ENCODE results near the gene ITGB2.

Gene ITGB2

GRCh38 chr21:44854664-44855446, 65.8 kb downstream of the ITGB2 start:
- no peak for TF ChIP-seq CTCF (IDR thresholded peaks at IDR 0.05; ENCODE audit: borderline replicate concordance, control extremely low read depth, extremely low read depth, insufficient read depth, missing control alignments)
- no peak for DNase-seq (ENCODE audit: low spot score)
- in situ Hi-C loops (cut with MboI; ENCODE audit: low sequenced_read_pairs, unreplicated experiment), result no loop called here

DNA sequence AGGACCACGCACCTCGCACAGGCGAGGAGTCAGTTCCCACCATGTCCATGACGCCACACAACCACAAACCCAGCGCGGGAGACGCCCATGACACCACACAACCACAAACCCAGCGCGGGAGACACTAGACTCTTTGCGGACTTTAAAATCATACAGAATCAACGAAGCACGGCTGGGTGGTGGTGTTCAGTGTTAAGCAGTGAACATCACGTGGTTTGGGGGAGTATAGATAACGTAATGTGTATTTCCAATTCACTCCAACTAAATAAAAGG, 66.4 kb downstream of the ITGB2 start:
- no peak for TF ChIP-seq CTCF (IDR thresholded peaks at IDR 0.05; ENCODE audit: borderline replicate concordance, control extremely low read depth, extremely low read depth, insufficient read depth, missing control alignments)
- DNase-seq (ENCODE audit: low spot score), result no peak
- in situ Hi-C loops (cut with MboI; ENCODE audit: low sequenced_read_pairs, unreplicated experiment), result no loop called here

- in situ Hi-C loops (cut with MboI; ENCODE audit: low sequenced_read_pairs, unreplicated experiment), result no loop called here
- DNase-seq (ENCODE audit: low spot score), result no peak
- no peak for TF ChIP-seq CTCF (IDR thresholded peaks at IDR 0.05; ENCODE audit: borderline replicate concordance, control extremely low read depth, extremely low read depth, insufficient read depth, missing control alignments)
Measured at GRCh38 chr21:44853601-44854390, 66.9 kb downstream of the ITGB2 start.

- DNase-seq (ENCODE audit: low spot score), result no peak
- TF ChIP-seq CTCF (IDR thresholded peaks at IDR 0.05; ENCODE audit: borderline replicate concordance, control extremely low read depth, extremely low read depth, insufficient read depth, missing control alignments), result no peak
- in situ Hi-C loops (cut with MboI; ENCODE audit: low sequenced_read_pairs, unreplicated experiment), result no loop called here
Measured at GRCh38 chr21:44850905-44851657, 69.6 kb downstream of the ITGB2 start.

GRCh38 chr21:44850208-44850800, 70.4 kb downstream of the ITGB2 start:
- in situ Hi-C loops (cut with MboI; ENCODE audit: low sequenced_read_pairs, unreplicated experiment), result no loop called here
- DNase-seq (ENCODE audit: low spot score), result no peak
- no peak for TF ChIP-seq CTCF (IDR thresholded peaks at IDR 0.05; ENCODE audit: borderline replicate concordance, control extremely low read depth, extremely low read depth, insufficient read depth, missing control alignments)

DNA sequence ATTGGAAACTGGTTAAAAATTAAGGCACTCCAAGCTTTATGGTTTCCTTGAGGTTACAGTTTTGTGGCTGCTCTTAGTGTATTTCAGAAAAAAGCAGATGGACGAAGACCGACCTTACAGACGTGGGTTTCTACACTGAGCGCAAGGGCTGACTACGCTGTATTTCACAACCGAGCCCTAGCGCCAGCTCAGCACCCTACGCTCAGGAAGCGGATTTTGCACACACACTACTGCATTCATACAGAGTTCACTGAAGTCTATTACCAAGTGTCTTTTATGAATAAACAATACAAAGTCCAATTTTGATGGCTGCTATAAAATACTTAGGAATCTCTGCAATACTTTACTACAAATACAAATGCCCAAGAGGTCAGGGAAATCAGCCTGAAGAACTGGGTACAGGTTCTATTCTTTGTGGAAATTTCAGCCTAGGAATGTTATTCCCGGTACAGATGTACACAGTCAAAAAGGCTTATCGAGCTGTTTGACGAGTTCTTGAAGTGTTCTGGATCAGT, 71.0 kb downstream of the ITGB2 start:
- TF ChIP-seq CTCF (IDR thresholded peaks at IDR 0.05; ENCODE audit: borderline replicate concordance, control extremely low read depth, extremely low read depth, insufficient read depth, missing control alignments), result no peak
- no peak for DNase-seq (ENCODE audit: low spot score)
- in situ Hi-C loops (cut with MboI; ENCODE audit: low sequenced_read_pairs, unreplicated experiment), result no loop called here
